GM21619 (cell line): Measurements from ENCODE around the gene ALOX5.
A peak's percentile ranks its signal among the peaks of the same experiment; 100 is the strongest.
"Not testable (repeated sequence)": the region's sequence is repeated elsewhere in the genome, so short reads cannot be mapped to it uniquely, and the experiment has no call there.

Source experiments
- ATAC-seq: cut with Tn5 transposase; IDR thresholded peaks from one replicate; pipeline ENCODE4 v1.9.1; 2021; ENCODE audit not compliant: unreplicated experiment

The ALOX5 gene

DNA sequence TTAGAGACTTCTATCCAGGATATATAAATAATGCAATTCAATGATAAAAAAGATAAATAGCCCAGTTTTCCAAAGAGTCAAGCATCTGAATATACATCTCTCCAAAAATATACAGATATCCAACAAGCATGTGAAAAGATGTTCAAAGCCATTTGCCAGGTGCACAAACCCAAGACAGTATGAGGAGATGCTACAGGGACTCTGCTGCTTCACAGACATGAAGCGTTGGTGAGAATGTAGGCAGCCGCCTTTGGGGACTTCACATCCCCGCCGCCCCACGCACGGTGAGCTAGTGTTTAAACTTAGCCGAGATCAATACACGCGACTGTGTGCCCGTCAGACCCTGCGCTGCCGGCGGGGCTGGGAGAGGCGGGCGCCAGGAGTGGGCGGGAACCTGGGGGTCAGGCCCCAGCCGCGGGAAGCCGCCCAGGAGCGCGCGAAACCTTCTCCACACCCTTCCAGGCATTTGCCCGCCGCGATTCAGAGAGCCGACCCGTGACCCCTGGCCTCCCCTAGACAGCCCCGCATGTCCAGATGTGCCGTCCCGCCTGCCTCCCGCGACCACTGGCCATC lies 927 bp upstream of the ALOX5 start:
- peak; percentile 34 for ATAC-seq

GRCh38 chr10:45374350-45375052 lies 485 bp downstream of the ALOX5 start:
- peak; percentile 3 for ATAC-seq

- no peak for ATAC-seq
These were observed 1.1 kb downstream of the ALOX5 start for GRCh38 chr10:45375101-45375500.

DNA sequence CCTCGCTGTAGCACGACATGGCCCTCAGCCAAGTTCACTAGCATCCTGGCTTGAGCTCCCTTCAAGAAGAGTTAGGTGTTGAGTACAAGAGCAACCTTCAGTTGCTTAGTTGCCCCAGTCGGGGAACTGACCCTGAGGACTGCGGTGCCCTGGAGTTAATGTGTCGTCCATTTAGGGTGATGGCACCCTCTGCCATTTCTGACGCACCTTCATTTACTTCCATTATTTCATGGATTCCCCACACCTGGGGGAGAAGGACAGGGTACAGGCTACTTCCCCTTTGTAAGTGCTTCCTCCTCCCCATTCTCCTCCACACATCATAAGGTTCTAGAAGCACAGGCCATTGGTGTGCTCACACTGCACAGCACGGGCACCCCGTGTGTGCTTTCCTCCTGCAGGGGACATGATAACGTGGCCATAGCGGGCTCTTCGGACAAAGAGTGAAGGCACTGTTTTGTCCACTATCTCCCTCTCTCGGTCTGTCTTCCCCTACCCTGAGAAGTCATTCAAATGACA lies 1.8 kb downstream of the ALOX5 start:
- no peak for ATAC-seq

DNA sequence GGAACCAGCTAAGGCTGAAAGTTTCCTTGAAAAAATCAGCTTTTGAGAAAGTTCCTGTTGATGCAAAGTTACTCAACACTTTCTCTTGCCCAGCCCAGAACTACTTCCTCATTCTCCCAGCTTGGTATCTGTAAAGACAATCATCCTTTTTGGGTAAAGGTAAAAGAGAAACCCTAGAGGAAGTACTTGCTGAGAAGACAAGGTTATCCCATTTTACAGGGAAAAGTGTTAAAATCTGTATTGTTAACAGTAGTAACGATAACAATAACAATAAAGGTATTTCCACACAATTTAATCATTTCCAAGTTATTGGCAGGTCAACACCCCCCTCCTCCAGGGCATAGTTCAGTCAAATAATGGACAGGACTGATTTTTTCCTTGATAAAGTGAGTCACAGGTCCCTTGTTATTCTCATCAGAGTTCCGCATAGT lies 2.4 kb downstream of the ALOX5 start:
- no peak for ATAC-seq

DNA sequence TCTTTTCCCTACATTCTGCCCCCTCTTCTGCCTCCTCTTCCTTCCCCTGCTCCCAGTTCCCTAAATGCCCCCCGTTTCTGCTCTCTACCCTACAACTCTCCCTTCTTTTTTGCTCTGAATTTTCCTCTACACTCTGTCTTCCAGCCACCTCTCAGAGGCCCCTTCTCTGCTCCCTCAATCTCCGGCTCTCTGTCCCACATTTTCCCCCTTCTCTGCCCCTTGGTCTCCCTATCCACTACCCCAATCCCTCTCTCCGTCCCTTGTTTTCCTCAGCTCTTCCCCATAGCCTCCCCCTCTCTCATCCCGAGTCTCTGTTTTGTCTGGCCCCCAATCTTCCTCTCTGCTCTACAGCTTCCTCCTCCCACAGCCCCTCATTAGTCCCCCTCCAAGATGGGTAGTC lies 3.3 kb downstream of the ALOX5 start:
- no peak for ATAC-seq

DNA sequence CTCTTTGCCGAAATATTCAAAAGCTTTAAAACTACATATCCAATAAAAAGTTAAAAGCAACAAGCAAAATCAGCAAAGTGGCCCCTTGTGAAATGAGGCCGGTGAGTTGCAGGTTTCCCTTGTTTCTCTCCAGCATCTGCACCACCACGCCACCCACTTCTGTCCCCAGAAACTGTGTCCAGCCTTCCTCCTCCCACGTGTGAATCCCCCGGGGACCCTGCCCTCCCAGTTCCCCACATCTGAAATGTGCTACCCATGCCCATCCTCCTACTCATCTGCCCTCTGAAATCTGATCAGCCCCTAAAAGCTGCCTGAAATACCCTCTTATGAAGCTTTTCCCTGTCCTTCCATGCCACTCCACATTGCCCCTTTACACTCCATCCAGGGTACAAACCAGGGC lies 3.8 kb downstream of the ALOX5 start:
- no peak for ATAC-seq

- no peak for ATAC-seq
These were observed 5.1 kb downstream of the ALOX5 start for GRCh38 chr10:45378914-45379726.

- peak; percentile 55 for ATAC-seq
These were observed 6.0 kb downstream of the ALOX5 start for GRCh38 chr10:45379891-45380540.

DNA sequence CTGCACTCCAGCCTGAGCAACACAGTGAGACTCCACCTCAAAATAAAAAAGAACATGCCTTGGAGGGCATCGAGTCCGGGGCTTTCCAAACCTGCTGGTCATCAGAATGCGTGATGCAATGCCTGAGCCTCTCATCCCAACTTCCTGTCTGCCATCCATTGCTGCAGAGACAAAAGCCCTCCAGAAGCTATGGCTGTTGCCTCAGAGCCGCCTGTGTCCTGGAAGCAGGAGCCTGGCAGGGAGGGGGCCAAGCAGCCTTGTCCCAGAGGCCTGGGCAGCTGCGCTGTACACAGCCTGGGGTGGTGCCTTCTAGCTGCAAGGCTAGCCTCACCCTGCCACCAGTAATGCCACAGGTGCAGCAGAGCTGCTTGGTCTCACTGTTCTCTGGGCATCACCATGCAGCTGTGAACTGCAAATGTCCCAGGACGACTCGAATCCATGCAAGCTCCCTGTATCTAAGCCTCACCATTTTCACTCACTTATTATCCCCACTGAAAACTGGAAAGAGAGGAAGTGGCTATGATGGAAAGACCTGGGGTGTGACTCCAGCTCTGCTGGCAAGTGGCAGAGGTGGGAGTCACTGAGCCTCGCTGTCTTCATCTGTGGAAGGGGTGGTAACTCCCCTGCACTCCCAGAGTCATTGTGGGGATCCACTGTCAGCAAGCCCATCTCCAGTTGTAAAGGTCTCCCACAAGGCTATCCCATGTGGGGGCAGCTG lies 7.0 kb downstream of the ALOX5 start:
- ATAC-seq = no peak

GRCh38 chr10:45382591-45382990 lies 8.6 kb downstream of the ALOX5 start:
- no peak for ATAC-seq

DNA sequence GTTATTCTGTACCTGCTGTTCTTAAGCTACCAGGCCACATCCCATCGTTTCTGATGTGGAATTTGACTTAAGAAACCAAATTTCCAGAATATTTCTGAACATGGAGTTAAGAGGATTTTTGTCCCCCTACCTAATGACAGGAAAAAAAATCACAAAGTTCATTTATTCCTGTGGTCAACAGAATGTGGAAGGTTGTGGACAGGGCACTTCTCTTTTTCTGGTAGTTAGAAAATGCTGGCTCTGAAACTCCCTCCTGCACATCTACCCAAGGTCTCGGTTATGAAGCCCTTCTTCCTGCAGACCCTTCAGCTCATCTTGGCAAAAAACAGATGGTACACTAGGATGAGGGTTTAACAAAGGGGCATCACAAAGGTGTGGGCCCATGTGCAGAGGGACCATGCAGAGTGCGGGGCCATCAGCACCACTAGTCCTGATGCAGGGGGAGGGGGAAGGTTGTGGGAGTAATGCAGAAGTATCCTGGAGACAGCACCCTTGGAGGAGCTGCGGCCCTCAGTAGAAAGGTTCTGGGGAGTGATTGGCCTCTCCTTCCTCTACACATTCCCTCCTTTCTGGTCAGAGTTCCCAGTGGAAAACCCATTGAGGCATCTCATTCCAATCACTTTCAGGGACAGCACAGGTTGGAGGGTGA lies 9.8 kb downstream of the ALOX5 start:
- ATAC-seq = no peak

GRCh38 chr10:45386657-45387056 lies 12.6 kb downstream of the ALOX5 start:
- no peak for ATAC-seq

- ATAC-seq = no peak
These were observed 13.3 kb downstream of the ALOX5 start for GRCh38 chr10:45387096-45387893.

DNA sequence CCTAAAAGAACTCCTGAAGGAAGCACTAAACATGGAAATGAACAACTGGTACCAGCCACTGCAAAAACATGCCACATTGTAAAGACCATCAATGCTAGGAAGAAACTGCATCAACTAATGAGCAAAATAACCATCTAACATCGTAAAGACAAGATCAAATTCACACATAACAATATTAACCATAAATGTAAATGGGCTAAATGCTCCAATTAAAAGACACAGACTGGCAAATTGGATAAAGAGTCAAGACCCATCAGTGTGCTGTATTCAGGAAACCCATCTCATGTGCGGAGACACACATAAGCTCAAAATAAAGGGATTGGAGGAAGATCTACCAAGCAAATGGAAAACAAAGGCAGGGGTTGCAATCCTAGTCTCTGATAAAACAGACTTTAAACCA lies 15.7 kb downstream of the ALOX5 start:
- not testable (repeated sequence) for ATAC-seq

DNA sequence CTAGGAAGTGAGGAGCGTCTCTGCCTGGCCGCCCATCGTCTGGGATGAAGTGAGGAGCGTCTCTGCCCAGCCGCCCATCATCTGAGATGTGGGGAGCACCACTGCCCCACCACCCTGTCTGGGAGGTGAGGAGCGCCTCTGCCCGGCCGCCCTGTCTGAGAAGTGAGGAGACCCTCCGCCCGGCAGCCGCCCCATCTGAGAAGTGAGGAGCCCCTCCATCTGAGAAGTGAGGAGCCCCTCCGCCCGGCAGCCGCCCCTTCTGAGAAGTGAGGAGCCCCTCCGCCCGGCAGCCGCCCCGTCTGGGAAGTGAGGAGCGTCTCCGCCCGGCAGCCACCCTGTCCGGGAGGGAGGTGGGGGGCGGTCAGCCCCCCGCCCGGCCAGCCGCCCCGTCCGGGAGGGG lies 17.6 kb downstream of the ALOX5 start:
- ATAC-seq = not testable (repeated sequence)

DNA sequence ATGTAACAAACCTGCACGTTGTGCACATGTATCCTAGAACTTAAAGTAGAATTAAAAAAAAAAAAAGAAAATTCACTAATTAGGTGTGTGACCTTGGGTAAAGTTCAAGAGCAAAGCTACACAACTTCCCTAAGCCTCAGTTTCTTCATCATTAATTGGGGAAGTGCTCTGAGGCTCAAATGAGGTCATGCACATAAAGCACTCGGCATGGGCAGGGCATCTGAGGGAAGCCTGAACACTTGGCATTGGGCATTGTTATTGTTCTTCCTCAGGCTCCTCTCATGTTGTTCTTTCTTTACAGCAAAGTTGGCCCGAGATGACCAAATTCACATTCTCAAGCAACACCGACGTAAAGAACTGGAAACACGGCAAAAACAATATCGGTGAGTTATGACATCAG lies 21.5 kb downstream of the ALOX5 start:
- ATAC-seq = no peak

DNA sequence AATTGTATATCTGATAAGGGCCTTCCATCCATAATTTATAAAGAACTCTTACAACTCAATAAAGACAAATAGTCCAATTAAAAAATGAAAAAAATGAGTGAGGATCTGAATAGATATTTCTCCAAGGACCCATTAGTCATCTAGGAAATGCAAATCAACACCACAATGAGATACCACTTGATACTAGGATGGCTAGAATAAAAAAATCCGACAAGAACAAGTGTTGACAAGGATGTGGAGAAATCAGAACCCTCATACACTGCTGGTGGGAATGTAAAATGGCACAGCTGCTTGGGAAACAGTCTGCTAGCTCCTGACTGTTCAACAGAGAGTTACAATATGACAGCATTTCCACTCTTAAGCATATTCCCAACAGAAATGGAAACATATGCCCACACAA lies 24.6 kb downstream of the ALOX5 start:
- ATAC-seq = no peak

DNA sequence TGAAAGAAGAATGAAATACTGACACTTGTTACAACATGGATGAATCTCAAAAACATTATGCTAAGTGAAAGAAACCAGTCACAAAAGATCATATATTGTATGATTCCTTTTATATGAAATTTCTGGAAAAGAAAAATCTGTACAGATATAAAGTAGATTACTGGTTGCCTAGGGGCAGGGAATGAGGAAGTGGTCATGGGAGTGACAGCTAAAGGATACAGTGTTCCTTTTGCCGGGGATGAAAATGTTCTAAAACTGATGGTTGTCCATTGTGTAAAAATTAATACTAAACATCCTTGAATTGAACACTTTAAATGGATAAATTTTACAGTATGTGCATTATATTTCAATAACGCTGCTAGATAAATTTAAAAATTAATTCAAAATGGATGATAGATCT lies 25.1 kb downstream of the ALOX5 start:
- no peak for ATAC-seq
